AG04449 (cell line): Measurements from ENCODE around the gene OR5K2.

ENCODE experiments used
- CTCF ChIA-PET: fragments of 350-600 bp; formaldehyde crosslinking; extraction: SDS; loops from one replicate; lab custom pipeline; 2021; ENCODE audit warnings: antibody characterized with exemption; lab: Yijun Ruan, JAX
- POLR2A ChIA-PET: fragments of 400-600, 350-600 bp; formaldehyde crosslinking; extraction: SDS; loops from one replicate; lab custom pipeline; 2020; ENCODE audit warnings: antibody characterized with exemption, inconsistent platforms; lab: Yijun Ruan, JAX
- DNase-seq: peaks from one replicate; pipeline ENCODE4 v3.0.0-alpha.2; 2010; ENCODE audit warnings: low read depth, low spot score
- H3K4me3 ChIP-seq: 2 replicates; pipeline ENCODE4 v1.5.1; 2011; ENCODE audit warnings: low read depth, mild to moderate bottlenecking, control low read depth, low read length
- TF ChIP-seq, protein P1 (sequence below): IDR thresholded peaks from one replicate; pipeline ENCODE4 v1.5.1; 2011; ENCODE audit warnings: mild to moderate bottlenecking, moderate library complexity, low read length, control low read depth, inconsistent platforms; ENCODE audit not compliant: insufficient read depth; ENCODE audit errors: missing control alignments

OR5K2 gene

GRCh38 chr3:98528474-98529346, 31.2 kb downstream of the OR5K2 start:
- H3K4me3 ChIP-seq, result no peak overlapping the region

DNA sequence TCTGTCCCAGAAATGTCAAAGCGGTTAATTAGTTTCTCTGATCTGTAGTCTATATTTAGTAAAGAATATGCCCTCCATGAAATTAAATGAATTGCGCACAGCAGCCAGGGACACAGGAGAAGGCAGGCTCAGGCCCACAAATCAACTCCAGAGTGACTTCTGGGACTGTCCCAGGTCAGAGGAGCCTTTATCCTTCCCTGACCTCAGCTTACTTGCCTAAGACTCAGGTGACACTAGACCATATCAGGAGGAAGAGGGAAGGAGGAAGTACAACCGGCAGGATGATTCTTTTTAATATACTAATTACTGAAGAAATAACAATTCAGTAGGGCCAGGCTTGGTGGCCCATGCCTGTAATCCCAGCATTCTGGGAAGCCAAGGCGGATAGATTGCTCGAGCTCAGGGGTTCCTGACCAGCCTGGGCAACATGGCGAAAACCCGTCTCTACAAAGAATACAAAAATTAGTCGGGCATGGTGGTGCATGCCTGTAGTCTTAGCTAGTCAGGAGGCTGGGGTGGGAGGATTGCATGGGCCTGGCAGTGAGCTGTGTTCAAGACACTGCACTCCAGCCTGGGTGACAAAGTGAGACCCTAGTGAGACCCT, 32.5 kb downstream of the OR5K2 start:
- H3K4me3 ChIP-seq, result no peak overlapping the region
- no peak for DNase-seq
- ChIA-PET POLR2A (no interaction called here), CTCF (no interaction called here)
- TF ChIP-seq, protein P1, sequence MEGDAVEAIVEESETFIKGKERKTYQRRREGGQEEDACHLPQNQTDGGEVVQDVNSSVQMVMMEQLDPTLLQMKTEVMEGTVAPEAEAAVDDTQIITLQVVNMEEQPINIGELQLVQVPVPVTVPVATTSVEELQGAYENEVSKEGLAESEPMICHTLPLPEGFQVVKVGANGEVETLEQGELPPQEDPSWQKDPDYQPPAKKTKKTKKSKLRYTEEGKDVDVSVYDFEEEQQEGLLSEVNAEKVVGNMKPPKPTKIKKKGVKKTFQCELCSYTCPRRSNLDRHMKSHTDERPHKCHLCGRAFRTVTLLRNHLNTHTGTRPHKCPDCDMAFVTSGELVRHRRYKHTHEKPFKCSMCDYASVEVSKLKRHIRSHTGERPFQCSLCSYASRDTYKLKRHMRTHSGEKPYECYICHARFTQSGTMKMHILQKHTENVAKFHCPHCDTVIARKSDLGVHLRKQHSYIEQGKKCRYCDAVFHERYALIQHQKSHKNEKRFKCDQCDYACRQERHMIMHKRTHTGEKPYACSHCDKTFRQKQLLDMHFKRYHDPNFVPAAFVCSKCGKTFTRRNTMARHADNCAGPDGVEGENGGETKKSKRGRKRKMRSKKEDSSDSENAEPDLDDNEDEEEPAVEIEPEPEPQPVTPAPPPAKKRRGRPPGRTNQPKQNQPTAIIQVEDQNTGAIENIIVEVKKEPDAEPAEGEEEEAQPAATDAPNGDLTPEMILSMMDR, result no peak

More at GRCh38 chr3:98528474-98529346, 31.2 kb downstream of the OR5K2 start:
- no peak for DNase-seq
- ChIA-PET CTCF (interaction anchor here (1.0 kb wide), 1 partner anchor 45 kb away, joined by 3 read pairs; no protein-coding TSS in a partner anchor), POLR2A (no interaction called here)
- TF ChIP-seq, protein P1, result no peak

DNA sequence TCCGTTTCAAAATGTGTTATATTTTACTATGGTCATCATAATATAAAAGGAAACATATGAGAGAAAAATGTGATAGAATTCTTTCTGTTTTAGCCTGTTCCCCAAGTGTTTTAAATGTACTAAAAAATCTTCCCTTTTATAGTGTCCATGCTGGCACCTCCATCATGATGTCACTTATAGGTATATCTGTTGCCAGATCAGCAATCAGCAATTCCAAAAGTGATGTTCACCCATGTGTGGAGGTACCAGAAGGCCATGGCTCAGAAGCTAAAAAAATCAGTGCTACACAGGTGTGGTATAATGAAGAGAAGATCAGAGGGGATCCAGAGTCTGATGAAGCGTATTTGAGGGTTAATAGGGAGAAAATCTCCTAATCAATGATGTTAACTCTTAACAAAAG, 33.2 kb downstream of the OR5K2 start:
- POLR2A ChIA-PET, result no interaction called here
- CTCF ChIA-PET, result no interaction called here
- TF ChIP-seq, protein P1, result no peak
- no peak overlapping the region for H3K4me3 ChIP-seq
- no peak for DNase-seq

DNA sequence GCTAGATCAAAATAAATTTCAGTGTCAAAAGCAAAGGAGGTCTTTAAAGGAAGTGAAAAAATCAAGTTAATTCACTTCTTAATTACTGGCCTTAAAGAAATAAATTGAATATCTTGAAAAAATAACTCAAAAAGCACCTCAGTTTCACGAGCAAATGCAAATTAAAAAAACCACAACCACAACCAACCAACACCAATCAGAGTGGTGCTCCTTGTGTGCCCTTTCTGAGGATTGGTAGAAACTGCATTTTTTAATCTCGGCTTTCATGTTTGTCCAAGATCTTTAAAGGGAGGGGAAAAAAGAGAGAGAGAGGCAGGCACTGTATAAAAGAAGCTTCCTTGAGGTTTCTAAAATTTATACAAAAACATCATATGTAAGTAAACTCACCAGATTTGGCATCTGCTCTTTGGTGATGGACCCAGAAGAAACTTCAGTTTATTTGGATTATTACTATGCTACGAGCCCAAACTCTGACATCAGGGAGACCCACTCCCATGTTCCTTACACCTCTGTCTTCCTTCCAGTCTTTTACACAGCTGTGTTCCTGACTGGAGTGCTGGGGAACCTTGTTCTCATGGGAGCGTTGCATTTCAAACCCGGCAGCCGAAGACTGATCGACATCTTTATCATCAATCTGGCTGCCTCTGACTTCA, 34.3 kb downstream of the OR5K2 start, which contains the start of gene GPR15:
TSS of gene GPR15 (plus strand) at position 357 of the 653 bp plus-strand sequence. CDS start at position 413, 56 bp downstream.
- no peak within 1 kb of the TSS for H3K4me3 ChIP-seq
- ChIA-PET CTCF (no interaction called here), POLR2A (no interaction called here)
- no peak for DNase-seq
- TF ChIP-seq, protein P1, result no peak

- no peak overlapping the region for H3K4me3 ChIP-seq
- CTCF ChIA-PET, result no interaction called here
- POLR2A ChIA-PET, result no interaction called here
- TF ChIP-seq, protein P1, result no peak
- no peak for DNase-seq
Measured at GRCh38 chr3:98532275-98532637, 34.8 kb downstream of the OR5K2 start.
